Activated naive CD4-positive, alpha-beta T cell treated with anti-CD3 and anti-CD28 coated beads for 36 hours (primary cell): ENCODE measurements around the gene TEX54. TPM values are rescaled to one million over a fixed set of nuclear protein-coding genes. Genes with fewer than 3 reads are reported as not detected.

Experiments used
- CTCF ChIA-PET: fragments of 350-600 bp; sonication (Branson Sonifier 250); formaldehyde crosslinking; loops from one replicate; lab custom pipeline; 2021; ENCODE audit warnings: antibody characterized with exemption; lab: Charles Lee
- DNase-seq: peaks from one replicate; pipeline ENCODE4 v3.0.0-alpha.2; 2020
- H3K27ac Mint-ChIP-seq: one replicate; pipeline ENCODE4 v1.8.0; 2021; ENCODE audit warnings: mild to moderate bottlenecking, mixed read lengths
- H3K27me3 Mint-ChIP-seq: one replicate; pipeline ENCODE4 v1.8.0; 2021; ENCODE audit warnings: low read depth, mixed read lengths
- H3K36me3 Mint-ChIP-seq: one replicate; pipeline ENCODE4 v1.8.0; 2021; ENCODE audit warnings: low read depth, mixed read lengths
- H3K4me1 Mint-ChIP-seq: one replicate; pipeline ENCODE4 v1.8.0; 2021; ENCODE audit warnings: low read depth, mixed read lengths
- H3K4me3 Mint-ChIP-seq: one replicate; pipeline ENCODE4 v1.8.0; 2021; ENCODE audit warnings: mild to moderate bottlenecking, moderate library complexity, mixed read lengths
- H3K9me3 Mint-ChIP-seq: one replicate; pipeline ENCODE4 v1.8.0; 2021; ENCODE audit warnings: mixed read lengths
- intact Hi-C: fragments of 100-400 bp; cut with micrococcal nuclease; formaldehyde crosslinking; loops from one replicate; pipeline ENCODE4 v1.15.1; 2023
- total RNA-seq, 2 experiments: library from RNA; stranded (reverse); gene quantifications; one replicate each; pipeline ENCODE4 v1.2.3, GENCODE V29; 2021

TEX54 gene
- total RNA-seq: not detected

DNA sequence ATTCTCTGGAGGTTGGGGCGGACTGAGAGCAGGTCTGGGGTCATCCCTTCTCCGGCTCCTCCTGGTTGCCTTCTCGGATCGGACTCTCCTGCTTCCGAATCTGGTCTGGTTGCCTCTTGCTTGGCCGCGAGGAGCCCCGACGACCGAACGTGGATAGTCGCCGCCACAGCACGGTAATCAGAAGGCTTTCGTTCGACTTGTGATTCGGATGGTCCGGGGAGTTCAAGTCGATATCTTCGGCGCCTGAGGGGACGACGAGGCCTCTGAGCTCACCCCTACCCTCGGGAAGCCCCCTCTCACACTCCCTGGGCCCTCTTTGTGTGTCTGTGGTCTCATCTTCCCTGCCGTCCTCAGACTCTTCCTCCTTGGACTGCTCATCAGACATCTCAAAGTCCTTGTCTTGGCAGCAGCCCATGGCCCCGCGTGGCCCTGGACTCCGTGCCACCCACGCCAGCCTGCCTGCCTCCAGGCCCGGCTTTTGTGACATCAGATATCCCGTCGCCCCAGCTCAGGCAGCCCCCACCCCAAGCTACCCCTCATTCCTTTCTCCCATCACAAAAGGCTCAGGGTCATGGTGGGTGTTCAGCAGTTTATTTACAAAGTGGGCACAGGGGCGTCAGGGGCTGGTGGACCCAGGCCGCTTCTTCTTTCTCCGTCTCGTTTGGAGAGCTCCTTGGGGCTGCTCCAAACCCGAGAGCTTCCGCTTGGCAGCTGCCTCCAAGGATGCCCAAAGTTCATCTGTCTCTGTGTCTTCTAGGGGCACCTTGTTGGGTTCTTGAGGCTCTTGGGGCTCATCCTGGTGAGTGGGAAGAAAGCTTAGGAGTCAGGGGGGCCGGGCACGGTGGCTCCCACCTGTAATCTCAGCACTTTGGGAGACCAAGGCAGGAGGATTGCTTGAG is at the start of gene TEX54:
TSS of gene TEX54 (minus strand) at position 506 of the 899 bp plus-strand sequence.
- CTCF ChIA-PET: interaction anchor here (0.8 to 1.8 kb wide), 3 partner anchors 9 to 46 kb away, joined by 3 to 12 read pairs (median 3); no protein-coding TSS in a partner anchor
- intact Hi-C loops: loop anchor here (1.0 kb wide), 2 partner anchors 27 to 49 kb away; partner anchors contain the start of gene NXF1
- Mint-ChIP-seq H3K9me3 (no peaks in the 10 kb centered on the region), H3K27me3 (no peaks in the 10 kb centered on the region), H3K36me3 (peaks cover 28% of the 10 kb centered on the region), H3K27ac (peak within 1 kb of the TSS; percentile 100), H3K4me1 (peaks cover 51% of the 10 kb centered on the region), H3K4me3 (peak within 1 kb of the TSS; percentile 99)
- no peak for DNase-seq

GRCh38 chr11:62882431-62882749 is 49.7 kb upstream of the TEX54 start:
- Mint-ChIP-seq H3K27me3 (no peaks in the 10 kb centered on the region), H3K36me3 (peaks cover 74% of the 10 kb centered on the region), H3K27ac (peak overlapping the region; percentile 100), H3K4me1 (peaks cover 53% of the 10 kb centered on the region), H3K9me3 (no peaks in the 10 kb centered on the region), H3K4me3 (peak overlapping the region; percentile 100)
- intact Hi-C loops: no loop called here
- DNase-seq: peak; percentile 25
- CTCF ChIA-PET: interaction anchor here (0.6 to 1.7 kb wide), 5 partner anchors 20 to 260 kb away, joined by 3 to 6 read pairs (median 5); partner anchors contain the start of gene NXF1

DNA sequence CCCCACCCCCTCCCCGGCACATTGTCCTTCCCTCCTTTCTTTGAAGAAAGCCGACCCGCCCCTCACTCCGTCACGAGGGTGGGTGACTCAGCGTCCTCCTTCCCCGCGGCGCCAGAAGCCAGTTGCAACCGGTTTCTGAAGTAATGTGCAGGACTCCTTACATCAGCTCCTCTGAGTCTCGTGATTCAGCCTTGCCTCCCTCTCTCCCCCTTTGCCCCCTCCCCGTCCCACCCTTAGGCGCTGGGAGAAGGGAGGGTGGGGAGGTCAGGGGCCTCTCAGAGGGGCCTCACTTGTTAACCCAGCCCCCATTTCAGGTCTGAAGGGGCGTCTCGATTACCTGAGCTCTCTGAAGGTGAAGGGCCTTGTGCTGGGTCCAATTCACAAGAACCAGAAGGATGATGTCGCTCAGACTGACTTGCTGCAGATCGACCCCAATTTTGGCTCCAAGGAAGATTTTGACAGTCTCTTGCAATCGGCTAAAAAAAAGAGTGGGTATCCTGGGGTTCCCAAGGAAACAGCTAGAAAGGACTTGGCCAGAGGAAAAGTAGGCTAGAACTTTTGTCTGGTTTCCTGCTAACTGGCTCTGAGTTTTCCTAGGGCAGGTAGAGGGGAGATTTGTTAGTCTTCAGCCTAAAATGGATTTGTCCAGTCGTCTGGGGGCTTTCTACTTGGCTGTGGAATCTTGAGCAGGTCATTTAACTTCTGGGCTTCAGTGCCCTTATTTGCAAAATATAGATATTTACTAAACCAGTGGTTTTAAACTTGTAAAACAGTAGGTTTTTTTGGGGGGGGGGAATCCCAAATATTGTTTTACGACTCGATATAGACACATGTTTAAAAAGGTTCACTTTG is 49.2 kb upstream of the TEX54 start:
- peaks cover 49% of the 10 kb centered on the region for H3K4me1 Mint-ChIP-seq
- CTCF ChIA-PET: interaction anchor here (0.6 to 1.7 kb wide), 11 partner anchors 24 to 260 kb away, joined by 3 to 10 read pairs (median 4); partner anchors contain the start of genes HNRNPUL2 and NXF1
- peak overlapping the region; percentile 100 for H3K4me3 Mint-ChIP-seq
- DNase-seq: peak; percentile 99
- peaks cover 73% of the 10 kb centered on the region for H3K36me3 Mint-ChIP-seq
- intact Hi-C loops: loop anchor here (1.0 to 2.0 kb wide), 9 partner anchors 26 to 281 kb away; partner anchors contain the start of genes HNRNPUL2, MTA2, POLR2G and STX5
- H3K9me3 Mint-ChIP-seq: no peaks in the 10 kb centered on the region
- H3K27me3 Mint-ChIP-seq: no peaks in the 10 kb centered on the region
- H3K27ac Mint-ChIP-seq: peak overlapping the region; percentile 100

DNA sequence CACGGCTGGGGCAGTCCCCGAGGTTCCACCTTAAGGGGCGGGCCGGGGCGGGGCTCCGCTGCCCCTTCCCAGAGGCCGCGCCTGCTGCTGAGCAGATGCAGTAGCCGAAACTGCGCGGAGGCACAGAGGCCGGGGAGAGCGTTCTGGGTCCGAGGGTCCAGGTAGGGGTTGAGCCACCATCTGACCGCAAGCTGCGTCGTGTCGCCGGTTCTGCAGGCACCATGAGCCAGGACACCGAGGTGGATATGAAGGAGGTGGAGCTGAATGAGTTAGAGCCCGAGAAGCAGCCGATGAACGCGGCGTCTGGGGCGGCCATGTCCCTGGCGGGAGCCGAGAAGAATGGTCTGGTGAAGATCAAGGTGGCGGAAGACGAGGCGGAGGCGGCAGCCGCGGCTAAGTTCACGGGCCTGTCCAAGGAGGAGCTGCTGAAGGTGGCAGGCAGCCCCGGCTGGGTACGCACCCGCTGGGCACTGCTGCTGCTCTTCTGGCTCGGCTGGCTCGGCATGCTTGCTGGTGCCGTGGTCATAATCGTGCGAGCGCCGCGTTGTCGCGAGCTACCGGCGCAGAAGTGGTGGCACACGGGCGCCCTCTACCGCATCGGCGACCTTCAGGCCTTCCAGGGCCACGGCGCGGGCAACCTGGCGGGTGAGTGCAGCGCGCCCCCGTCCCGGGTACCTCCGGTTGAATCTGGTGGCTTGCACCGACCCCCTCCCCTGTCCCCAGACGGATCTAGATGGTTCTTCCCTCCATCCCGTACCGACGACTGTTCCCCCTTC is 48.4 kb upstream of the TEX54 start, which contains the start of gene SLC3A2:
TSS of gene SLC3A2 (plus strand) at position 94 of the 776 bp plus-strand sequence. CDS start at position 222, 128 bp downstream.
- H3K36me3 Mint-ChIP-seq: peaks cover 66% of the 10 kb centered on the region
- peak within 1 kb of the TSS; percentile 100 for H3K27ac Mint-ChIP-seq
- H3K9me3 Mint-ChIP-seq: no peaks in the 10 kb centered on the region
- intact Hi-C loops: loop anchor here (1.0 to 2.0 kb wide), 10 partner anchors 25 to 280 kb away; partner anchors contain the start of genes HNRNPUL2, MTA2, NXF1 and POLR2G
- no peaks in the 10 kb centered on the region for H3K27me3 Mint-ChIP-seq
- H3K4me3 Mint-ChIP-seq: peak within 1 kb of the TSS; percentile 100
- peaks cover 49% of the 10 kb centered on the region for H3K4me1 Mint-ChIP-seq
- DNase-seq: peak; percentile 82
- CTCF ChIA-PET: interaction anchor here (0.6 to 1.7 kb wide), 11 partner anchors 24 to 326 kb away, joined by 3 to 10 read pairs (median 4); partner anchors contain the start of genes HNRNPUL2 and NXF1

DNA sequence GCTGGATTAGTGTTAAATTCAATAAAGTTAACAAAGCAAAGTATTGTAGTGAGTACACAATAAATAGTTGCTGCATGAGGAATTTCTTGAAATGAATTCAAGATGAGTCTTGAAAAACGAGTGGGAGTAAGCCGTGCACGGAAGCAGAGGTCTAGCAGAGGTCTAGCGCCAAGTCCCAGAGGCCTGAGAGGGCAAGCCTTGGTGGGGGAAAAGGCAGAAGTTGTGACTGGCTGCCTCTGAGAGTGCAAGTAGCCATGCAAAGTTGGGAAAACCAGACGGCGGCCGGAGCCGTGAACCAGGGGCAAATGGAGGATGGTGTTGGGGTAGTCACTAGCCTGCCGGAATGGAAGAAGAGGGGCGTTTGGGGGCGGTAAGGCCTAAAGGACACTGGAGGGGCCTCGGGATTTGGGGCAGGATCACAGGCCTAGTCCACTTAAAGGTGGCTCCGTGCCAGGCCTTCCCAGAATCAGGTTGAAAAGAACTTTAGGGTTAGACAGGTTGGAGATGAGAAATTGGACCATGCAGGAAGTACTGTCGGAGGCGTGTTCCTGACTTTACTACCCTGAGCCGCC is 47.7 kb upstream of the TEX54 start:
- Mint-ChIP-seq H3K27ac (peak overlapping the region; percentile 100), H3K4me3 (peak overlapping the region; percentile 100), H3K4me1 (peaks cover 43% of the 10 kb centered on the region), H3K27me3 (no peaks in the 10 kb centered on the region), H3K36me3 (peaks cover 60% of the 10 kb centered on the region), H3K9me3 (no peaks in the 10 kb centered on the region)
- peak; percentile 55 for DNase-seq
- intact Hi-C loops: loop anchor here (1.0 to 2.0 kb wide), 3 partner anchors 75 to 280 kb away; partner anchors contain the start of genes MTA2, NXF1 and POLR2G
- CTCF ChIA-PET: interaction anchor here (0.7 to 1.1 kb wide), 5 partner anchors 13 to 326 kb away, joined by 3 to 10 read pairs (median 3); no protein-coding TSS in a partner anchor

DNA sequence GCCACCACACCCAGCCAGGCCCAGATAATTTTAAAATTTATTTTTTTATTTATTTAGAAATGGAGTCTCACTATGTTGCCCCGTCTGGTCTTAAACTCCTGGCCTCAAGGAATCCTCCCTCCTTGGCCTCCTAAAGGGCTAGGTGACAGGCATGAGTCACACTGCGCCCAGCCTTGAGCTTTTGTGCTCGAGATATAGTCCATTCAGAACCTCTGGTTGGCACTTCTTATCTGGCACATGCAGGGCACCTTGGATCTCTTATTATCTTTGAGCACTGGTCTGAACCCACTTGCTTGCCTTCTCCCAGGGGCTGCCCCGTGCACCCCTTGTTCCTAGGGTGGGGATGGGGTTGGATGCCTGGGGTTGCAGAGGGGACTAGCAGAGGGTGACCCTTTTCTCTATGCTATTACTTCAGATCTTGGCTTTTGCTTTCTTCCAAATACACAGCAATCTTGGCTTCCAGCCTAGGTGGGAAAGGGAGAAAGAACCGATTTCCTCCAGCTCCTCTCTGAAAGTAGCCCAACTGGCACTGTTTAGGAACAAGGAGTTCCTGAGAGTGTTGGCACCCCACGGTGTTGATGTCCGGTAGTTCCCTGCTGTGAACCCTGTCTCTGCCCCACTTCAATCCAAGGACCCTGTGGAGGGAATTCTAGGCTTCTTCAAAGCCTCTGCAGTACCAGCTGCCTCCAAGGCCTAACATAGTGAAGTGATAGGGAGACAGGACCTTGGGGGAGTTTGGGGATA is 46.8 kb upstream of the TEX54 start:
- Mint-ChIP-seq H3K4me3 (peak overlapping the region; percentile 100), H3K9me3 (no peaks in the 10 kb centered on the region), H3K27me3 (no peaks in the 10 kb centered on the region), H3K4me1 (peaks cover 35% of the 10 kb centered on the region), H3K27ac (peak overlapping the region; percentile 100), H3K36me3 (peaks cover 58% of the 10 kb centered on the region)
- intact Hi-C loops: no loop called here
- CTCF ChIA-PET: interaction anchor here (0.7 to 0.9 kb wide), 3 partner anchors 12 to 23 kb away, joined by 3 read pairs; no protein-coding TSS in a partner anchor
- DNase-seq: no peak

DNA sequence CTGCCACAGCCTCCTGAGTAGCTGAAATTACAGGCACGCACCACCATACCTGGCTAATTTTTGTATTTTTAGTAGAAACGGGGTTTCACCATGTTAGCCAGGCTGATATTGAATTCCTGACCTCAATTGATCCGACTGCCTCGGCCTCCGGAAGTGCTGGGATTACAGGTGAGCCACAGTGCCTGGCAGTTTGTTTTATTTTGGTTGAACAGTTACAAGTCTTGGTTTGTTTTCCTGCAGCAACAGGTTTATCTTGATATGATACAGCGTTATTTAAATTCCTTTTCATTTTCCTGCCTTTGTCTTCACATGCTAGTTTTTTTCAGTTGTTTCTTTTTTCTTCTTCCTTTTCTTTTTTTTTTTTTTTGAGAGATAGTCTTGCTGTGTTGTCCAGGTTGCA is 44.1 kb upstream of the TEX54 start:
- no peaks in the 10 kb centered on the region for H3K27me3 Mint-ChIP-seq
- peaks cover 14% of the 10 kb centered on the region for H3K4me1 Mint-ChIP-seq
- no peak for DNase-seq
- H3K36me3 Mint-ChIP-seq: peaks cover 36% of the 10 kb centered on the region
- CTCF ChIA-PET: no interaction called here
- intact Hi-C loops: no loop called here
- no peak overlapping the region for H3K27ac Mint-ChIP-seq
- no peaks in the 10 kb centered on the region for H3K9me3 Mint-ChIP-seq
- no peak overlapping the region for H3K4me3 Mint-ChIP-seq

- Mint-ChIP-seq H3K27me3 (no peaks in the 10 kb centered on the region), H3K4me3 (no peak overlapping the region), H3K9me3 (no peaks in the 10 kb centered on the region), H3K4me1 (peaks cover 14% of the 10 kb centered on the region), H3K27ac (no peak overlapping the region), H3K36me3 (peaks cover 31% of the 10 kb centered on the region)
- intact Hi-C loops: no loop called here
- DNase-seq: no peak
- CTCF ChIA-PET: interaction anchor here (1.0 kb wide), 1 partner anchor 12 kb away, joined by 3 read pairs; no protein-coding TSS in a partner anchor
These were observed 43.2 kb upstream of the TEX54 start for GRCh38 chr11:62875698-62876478.

GRCh38 chr11:62874851-62875250 is 42.2 kb upstream of the TEX54 start:
- CTCF ChIA-PET: interaction anchor here (0.7 to 1.1 kb wide), 2 partner anchors 13 to 203 kb away, joined by 3 read pairs; partner anchors contain the start of gene LBHD1
- Mint-ChIP-seq H3K36me3 (peaks cover 25% of the 10 kb centered on the region), H3K4me1 (peaks cover 10% of the 10 kb centered on the region), H3K27me3 (no peaks in the 10 kb centered on the region), H3K4me3 (no peak overlapping the region), H3K27ac (no peak overlapping the region), H3K9me3 (no peaks in the 10 kb centered on the region)
- DNase-seq: no peak
- intact Hi-C loops: no loop called here

GRCh38 chr11:62865635-62866034 is 33.0 kb upstream of the TEX54 start:
- Mint-ChIP-seq H3K4me1 (peaks cover 17% of the 10 kb centered on the region), H3K27ac (no peak overlapping the region), H3K36me3 (peaks cover 16% of the 10 kb centered on the region), H3K9me3 (no peaks in the 10 kb centered on the region), H3K4me3 (no peak overlapping the region), H3K27me3 (no peaks in the 10 kb centered on the region)
- no peak for DNase-seq
- intact Hi-C loops: no loop called here
- CTCF ChIA-PET: interaction anchor here (1.2 to 1.7 kb wide), 3 partner anchors 8 to 441 kb away, joined by 3 to 7 read pairs (median 3); no protein-coding TSS in a partner anchor
